ENCODE results near the gene GRID1.

DNA sequence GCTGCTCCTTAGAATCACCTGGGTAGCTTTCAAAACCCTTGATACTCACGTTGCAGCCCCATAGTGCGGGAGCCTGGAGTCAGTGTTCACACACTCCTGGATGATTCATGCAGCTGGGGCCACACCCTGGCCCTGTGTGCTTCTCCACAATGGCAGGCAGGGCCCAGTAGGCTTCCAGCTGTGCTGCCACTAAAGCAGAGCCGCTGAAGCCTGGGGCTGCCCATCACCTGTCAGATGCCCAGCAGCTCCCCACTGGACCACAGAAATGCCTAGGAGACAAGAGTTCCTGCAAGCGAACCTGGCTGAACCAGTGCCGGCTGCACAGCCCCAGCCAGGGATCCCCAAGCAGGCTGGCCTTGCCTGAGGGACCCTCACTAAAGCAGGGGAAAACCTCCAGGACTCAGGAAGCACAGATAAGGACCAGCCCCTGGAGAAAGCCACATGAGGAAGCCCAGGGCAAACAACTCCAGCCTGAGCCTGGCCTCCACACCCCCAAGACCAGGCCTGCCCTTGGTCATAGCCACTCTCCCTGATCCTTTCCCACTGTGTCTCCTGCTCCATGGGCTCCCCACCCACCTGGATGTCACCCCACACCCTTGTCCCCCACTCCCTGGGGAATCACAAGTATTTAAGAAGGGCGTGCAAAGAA, 111.9 kb downstream of the GRID1 start:
- TF ChIP-seq, protein P1, sequence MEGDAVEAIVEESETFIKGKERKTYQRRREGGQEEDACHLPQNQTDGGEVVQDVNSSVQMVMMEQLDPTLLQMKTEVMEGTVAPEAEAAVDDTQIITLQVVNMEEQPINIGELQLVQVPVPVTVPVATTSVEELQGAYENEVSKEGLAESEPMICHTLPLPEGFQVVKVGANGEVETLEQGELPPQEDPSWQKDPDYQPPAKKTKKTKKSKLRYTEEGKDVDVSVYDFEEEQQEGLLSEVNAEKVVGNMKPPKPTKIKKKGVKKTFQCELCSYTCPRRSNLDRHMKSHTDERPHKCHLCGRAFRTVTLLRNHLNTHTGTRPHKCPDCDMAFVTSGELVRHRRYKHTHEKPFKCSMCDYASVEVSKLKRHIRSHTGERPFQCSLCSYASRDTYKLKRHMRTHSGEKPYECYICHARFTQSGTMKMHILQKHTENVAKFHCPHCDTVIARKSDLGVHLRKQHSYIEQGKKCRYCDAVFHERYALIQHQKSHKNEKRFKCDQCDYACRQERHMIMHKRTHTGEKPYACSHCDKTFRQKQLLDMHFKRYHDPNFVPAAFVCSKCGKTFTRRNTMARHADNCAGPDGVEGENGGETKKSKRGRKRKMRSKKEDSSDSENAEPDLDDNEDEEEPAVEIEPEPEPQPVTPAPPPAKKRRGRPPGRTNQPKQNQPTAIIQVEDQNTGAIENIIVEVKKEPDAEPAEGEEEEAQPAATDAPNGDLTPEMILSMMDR (IDR thresholded peaks at IDR 0.05): no peak
- TF ChIP-seq POLR2A (IDR thresholded peaks at IDR 0.05): no peak
